Stromal cell of bone marrow (primary cell): ENCODE results near the gene AEN.

Source experiments
- DNase-seq: peaks from one replicate; pipeline ENCODE4 v3.0.0-alpha.2; 2012; ENCODE audit warnings: low read depth

The AEN gene

DNA sequence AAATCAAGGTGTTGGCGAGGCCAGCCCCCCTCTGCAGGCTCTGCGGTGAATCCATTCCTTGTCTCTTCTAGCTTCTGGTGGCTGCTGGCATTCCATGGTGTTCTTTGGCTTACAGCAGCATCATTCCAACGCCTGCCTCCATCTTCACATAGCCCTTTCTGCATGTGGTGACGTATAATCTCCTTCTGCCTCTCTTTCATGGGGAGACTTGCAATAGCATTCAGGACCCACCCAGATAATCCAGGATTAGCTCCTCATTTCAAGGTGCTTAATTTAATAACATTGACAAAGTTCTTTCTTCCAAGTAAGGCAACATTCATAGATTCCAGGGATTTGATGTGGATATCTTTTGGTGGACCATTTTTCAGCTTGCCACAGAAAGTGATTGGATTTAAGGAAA is 53.5 kb downstream of the AEN start:
- DNase-seq: no peak

DNA sequence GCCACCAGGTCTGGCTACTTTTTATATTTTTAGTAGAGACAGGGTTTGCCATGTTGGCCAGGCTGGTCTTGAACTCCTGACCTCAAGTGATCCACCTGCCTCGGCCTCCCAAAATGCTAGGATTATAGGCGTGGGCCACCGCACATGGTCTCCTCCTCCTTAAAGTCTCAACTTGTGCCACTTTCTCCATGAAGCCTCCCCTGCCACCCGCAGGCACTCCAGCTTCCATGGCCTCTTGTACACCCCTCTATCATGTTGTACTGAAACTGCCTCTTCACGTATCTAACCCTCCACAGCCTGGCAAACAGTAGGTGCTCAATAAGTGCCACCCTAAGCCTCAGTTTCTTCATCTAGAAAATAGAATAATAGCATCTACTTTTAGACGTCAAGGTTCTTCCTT is 57.6 kb downstream of the AEN start:
- DNase-seq: no peak

DNA sequence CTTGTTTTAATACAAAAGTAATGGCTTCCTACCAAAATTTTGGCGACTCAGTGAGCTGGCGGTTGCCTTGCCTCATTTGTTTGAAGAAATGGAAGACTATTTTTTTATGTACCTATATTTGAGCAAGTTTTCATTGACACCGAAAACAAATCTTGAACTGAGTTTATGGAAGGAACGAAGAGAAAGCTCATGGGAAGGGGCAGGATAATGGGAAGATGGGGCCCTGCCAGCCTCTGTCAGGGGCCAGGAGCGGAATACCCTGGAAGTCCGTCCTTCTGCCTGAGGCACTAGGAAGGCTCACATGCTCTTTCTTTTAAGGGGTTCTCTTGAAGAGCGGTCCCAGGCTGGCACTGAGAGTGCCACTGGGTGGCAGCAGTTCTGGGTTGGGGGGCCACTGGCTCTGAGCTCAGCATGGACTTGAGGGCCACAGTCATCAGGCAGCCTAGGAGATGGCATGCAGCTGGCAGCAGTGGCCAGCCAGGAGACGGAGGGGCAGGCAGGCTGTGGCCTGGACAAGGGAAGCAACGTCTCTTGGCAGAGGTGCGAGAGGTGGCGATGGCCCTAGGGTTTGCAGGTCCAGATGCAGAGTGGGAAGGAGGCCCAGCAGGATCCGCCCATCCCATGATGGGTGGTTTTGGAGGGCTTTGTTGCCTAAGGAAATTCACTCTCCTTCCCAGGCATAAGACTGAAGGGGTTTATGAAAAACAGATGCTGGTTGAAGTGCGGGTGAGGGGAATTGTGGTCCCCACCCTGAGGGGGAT is 59.3 kb downstream of the AEN start:
- no peak for DNase-seq

DNA sequence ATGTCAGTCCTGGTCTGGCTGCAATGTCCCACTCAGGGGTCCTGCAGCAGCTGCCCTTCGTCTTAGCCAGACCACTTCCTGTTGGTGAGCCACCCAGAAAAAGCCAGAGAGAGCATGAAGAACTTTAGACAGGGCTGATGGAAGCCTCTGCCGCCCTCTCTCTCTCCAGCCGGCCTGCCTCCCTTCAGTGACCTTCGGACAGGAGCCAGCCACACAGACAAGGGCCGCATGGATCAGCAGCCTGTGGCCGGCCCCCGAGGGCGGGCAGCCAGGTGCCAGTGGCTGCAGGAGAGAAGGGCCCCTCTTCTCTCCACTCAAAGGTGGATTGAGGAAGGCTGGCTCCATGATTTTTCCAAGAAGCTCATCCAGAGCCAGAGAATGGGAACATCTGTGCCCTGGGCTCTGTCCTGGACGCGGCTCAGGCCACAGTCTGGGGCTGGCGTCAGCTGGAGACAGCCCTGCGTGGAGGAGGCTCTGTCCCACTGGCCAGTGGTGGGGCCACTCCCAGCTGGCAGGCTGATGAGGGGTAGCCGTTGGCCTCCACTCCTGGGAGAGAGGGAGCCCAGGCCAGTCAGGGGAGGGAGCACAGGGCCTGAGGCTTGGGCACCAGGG is 60.6 kb downstream of the AEN start:
- DNase-seq: no peak
